IgD-negative memory B cell (primary cell): Measurements from ENCODE around the gene FREY1. TPM values are rescaled to one million over a fixed set of nuclear protein-coding genes. Genes with fewer than 3 reads are reported as not detected.

Experiments
- H3K27ac Mint-ChIP-seq, 3 donors: one replicate each; pipeline ENCODE4 v1.8.0; 2020 to 2022; ENCODE audit warnings: mild to moderate bottlenecking in 3 of 3, mixed read lengths in 3 of 3, moderate library complexity in 1 of 3
- H3K27me3 Mint-ChIP-seq: one replicate; pipeline ENCODE4 v1.8.0; 2021; ENCODE audit warnings: mixed read lengths
- H3K36me3 Mint-ChIP-seq: one replicate; pipeline ENCODE4 v1.8.0; 2020; ENCODE audit warnings: mild to moderate bottlenecking, mixed read lengths
- H3K4me1 Mint-ChIP-seq, 3 donors: one replicate each; pipeline ENCODE4 v1.8.0; 2020 to 2022; ENCODE audit warnings: mixed read lengths in 3 of 3, mild to moderate bottlenecking in 1 of 3
- H3K4me3 Mint-ChIP-seq, 4 donors: one replicate each; pipeline ENCODE4 v1.8.0; 2020 to 2022; ENCODE audit warnings: mild to moderate bottlenecking in 4 of 4, mixed read lengths in 4 of 4, moderate library complexity in 3 of 4
- H3K9me3 Mint-ChIP-seq, 3 donors: one replicate each; pipeline ENCODE4 v1.8.0; 2020 to 2021; ENCODE audit warnings: mixed read lengths in 3 of 3, mild to moderate bottlenecking in 1 of 3
- polyA plus RNA-seq: library from polyadenylated mRNA; unstranded; fragments of 300-500 nt; fragmentation: Illumina TruSeq; gene quantifications from one replicate; pipeline ENCODE4 v1.2.3, GENCODE V29; 2021

Gene FREY1
- polyA plus RNA-seq, 1 donor from 2014 or later, result not detected

- H3K9me3 Mint-ChIP-seq, result no peaks in the 10 kb centered on the region
- no peaks in the 10 kb centered on the region for H3K27me3 Mint-ChIP-seq
- peaks cover 25 to 54% (median 38%) of the 10 kb centered on the region in 3 donors for H3K4me1 Mint-ChIP-seq
- no peaks in the 10 kb centered on the region for H3K36me3 Mint-ChIP-seq
- H3K4me3 Mint-ChIP-seq, result peak overlapping the region; percentile 93 to 98 (median 96)
- peak overlapping the region; percentile 62 to 95 (median 93) for H3K27ac Mint-ChIP-seq
Measured at GRCh38 chr11:45924036-45924915, 17.2 kb upstream of the FREY1 start.

GRCh38 chr11:45922425-45923082, 15.5 kb upstream of the FREY1 start, which contains the start of gene LARGE2:
TSS of gene LARGE2 (plus strand) at chr11:45922656. CDS start at chr11:45922883, 227 bp downstream.
- no peaks in the 10 kb centered on the region for H3K9me3 Mint-ChIP-seq
- H3K4me3 Mint-ChIP-seq, result peak within 1 kb of the TSS; percentile 93 to 98 (median 96)
- H3K4me1 Mint-ChIP-seq, result peaks cover 33 to 50% (median 34%) of the 10 kb centered on the region in 3 donors
- peak within 1 kb of the TSS; percentile 88 to 97 (median 93) for H3K27ac Mint-ChIP-seq
- H3K36me3 Mint-ChIP-seq, result no peaks in the 10 kb centered on the region
- no peaks in the 10 kb centered on the region for H3K27me3 Mint-ChIP-seq

GRCh38 chr11:45921561-45922424, 14.7 kb upstream of the FREY1 start:
- Mint-ChIP-seq H3K36me3 (no peaks in the 10 kb centered on the region), H3K27me3 (no peaks in the 10 kb centered on the region), H3K9me3 (no peaks in the 10 kb centered on the region), H3K4me1 (peaks cover 28 to 48% (median 32%) of the 10 kb centered on the region in 3 donors), H3K4me3 (peak overlapping the region; percentile 77 to 93 (median 86)), H3K27ac (peak overlapping the region; percentile 67 to 91 (median 88))

- H3K4me3 Mint-ChIP-seq, result peak overlapping the region; percentile 77 to 99 (median 92)
- no peaks in the 10 kb centered on the region for H3K27me3 Mint-ChIP-seq
- peaks cover 4% of the 10 kb centered on the region for H3K36me3 Mint-ChIP-seq
- peak overlapping the region; percentile 70 to 91 (median 88) for H3K27ac Mint-ChIP-seq
- H3K9me3 Mint-ChIP-seq, result no peaks in the 10 kb centered on the region
- peaks cover 28 to 51% (median 34%) of the 10 kb centered on the region in 3 donors for H3K4me1 Mint-ChIP-seq
Measured at GRCh38 chr11:45920531-45921477, 13.7 kb upstream of the FREY1 start.

DNA sequence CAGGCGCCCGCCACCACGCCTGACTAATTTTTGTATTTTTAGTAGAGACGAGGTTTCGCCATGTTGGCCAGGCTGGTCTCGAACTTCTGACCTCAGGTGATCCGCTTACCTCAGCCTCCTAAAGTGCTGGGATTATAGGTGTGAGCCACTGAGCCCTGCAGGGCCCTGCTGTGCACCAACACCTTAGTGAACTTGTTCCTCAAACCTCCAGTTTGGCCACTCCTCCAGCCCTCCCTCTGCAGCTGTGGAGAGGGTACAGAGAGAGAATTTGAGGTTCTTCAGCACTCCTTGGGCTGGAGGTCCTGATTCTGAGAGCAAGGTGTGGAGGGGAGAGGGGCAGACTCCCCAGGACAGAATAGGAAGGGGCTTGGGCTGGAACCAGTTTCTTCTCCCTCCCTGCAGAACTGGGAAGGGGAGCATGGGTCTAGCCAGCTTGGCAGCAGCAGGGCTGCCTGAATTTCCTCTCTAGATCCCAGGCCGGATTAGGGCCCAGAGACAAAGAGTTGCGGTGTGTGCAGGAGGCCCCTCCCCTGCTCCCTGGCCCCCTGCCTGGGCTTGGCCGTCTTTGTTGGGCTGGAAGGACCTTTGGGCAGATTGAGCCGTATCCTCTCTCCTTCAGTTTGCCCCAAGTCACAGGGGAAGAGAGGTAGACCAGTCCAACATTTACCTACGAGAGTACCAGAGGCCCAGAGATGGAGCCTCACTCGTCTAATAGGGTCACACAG, 12.9 kb upstream of the FREY1 start:
- H3K9me3 Mint-ChIP-seq, result no peaks in the 10 kb centered on the region
- H3K4me1 Mint-ChIP-seq, result peaks cover 28 to 54% (median 33%) of the 10 kb centered on the region in 3 donors
- peaks cover 4% of the 10 kb centered on the region for H3K36me3 Mint-ChIP-seq
- H3K27me3 Mint-ChIP-seq, result no peaks in the 10 kb centered on the region
- peak overlapping the region; percentile 93 to 99 (median 96) for H3K4me3 Mint-ChIP-seq
- H3K27ac Mint-ChIP-seq, result peak overlapping the region; percentile 41 to 91 (median 76)

DNA sequence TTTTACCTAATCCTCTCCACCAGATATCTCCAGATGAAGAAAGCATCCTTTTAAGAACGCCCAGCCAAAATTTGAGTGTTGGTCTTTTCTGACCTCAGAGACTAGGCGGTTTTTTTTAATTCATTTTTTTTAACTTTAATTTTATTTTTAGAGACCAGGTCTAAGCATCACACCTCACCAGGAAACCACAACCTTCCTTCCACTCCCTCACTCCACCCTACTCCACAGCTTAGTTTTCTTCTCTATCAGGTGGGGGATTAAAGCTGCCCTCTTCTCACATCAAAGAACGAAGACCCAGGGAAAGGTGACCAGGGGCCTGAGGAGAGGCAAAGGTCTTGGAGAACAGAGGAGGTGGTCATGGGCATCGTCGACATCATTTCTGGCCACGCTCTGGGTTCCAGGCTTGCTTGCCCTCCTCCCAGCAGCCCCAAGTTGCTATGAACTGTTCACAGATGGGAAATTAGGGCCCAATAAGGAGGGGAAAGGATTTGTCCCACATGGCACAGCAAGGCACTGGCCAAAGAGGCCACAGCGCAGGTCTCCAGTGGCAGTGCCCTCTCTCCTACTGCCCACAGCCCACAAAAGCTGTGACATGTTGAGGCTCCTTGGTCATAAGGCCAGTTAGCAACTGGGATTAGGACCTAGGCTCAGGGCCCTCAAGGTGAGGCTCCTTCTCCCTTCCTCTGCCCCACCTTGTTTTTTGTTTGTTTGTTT, 12.0 kb upstream of the FREY1 start:
- Mint-ChIP-seq H3K4me1 (peaks cover 28 to 46% (median 31%) of the 10 kb centered on the region in 3 donors), H3K9me3 (no peaks in the 10 kb centered on the region), H3K27ac (peak overlapping the region; percentile 91 to 98 (median 98)), H3K27me3 (no peaks in the 10 kb centered on the region), H3K4me3 (peak overlapping the region; percentile 93 to 99 (median 96)), H3K36me3 (peaks cover 4% of the 10 kb centered on the region)

GRCh38 chr11:45918331-45918941, 11.4 kb upstream of the FREY1 start:
- H3K27ac Mint-ChIP-seq, result peak overlapping the region; percentile 91 to 98 (median 98)
- H3K9me3 Mint-ChIP-seq, result no peaks in the 10 kb centered on the region
- peaks cover 28 to 43% (median 28%) of the 10 kb centered on the region in 3 donors for H3K4me1 Mint-ChIP-seq

DNA sequence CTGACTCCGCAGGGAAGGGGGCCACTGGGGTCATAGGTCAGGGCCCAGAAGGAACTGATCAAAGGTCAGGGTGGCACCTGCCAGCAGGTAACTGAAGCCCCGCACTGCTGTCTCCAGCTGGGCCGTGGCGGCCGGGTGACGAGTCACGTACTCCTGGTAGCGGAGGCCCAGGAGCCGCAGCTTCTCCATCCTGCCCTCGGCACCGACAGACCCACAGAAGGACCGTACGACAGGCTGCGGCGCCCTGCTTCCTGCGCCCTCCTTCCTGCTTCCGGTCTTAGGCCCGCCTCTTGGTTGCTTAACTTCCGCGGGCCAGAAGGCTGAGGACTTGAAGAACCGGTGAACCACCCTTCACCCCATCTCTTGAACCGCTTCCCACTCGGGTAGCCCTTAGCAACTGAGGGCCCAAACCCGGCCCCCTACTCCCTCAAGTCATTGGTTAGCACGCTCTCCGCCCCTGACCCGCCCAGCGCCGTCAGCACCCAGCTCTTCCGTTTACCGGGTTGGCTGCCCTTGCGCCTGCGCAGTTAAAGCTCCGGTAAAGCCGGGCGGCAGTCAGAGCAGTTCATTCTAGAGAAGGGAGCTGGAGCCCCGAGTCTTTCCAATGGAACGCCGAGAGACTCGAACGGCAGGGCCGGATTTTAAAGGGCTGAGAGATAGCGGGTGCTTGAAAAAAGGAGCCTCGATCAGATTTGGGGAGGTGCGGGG, 10.7 kb upstream of the FREY1 start, which contains the start of gene PEX16:
PEX16 (minus strand) TSS at position 255 of the 708 bp plus-strand sequence; CDS start at position 189, 66 bp downstream.
- Mint-ChIP-seq H3K4me1 (peaks cover 26 to 41% (median 28%) of the 10 kb centered on the region in 3 donors), H3K27ac (peak within 1 kb of the TSS; percentile 91 to 98 (median 98)), H3K4me3 (peak within 1 kb of the TSS; percentile 93 to 99 (median 96)), H3K9me3 (no peaks in the 10 kb centered on the region), H3K36me3 (peaks cover 4% of the 10 kb centered on the region), H3K27me3 (no peaks in the 10 kb centered on the region)

More at GRCh38 chr11:45918331-45918941, 11.4 kb upstream of the FREY1 start:
- Mint-ChIP-seq H3K27me3 (no peaks in the 10 kb centered on the region), H3K36me3 (peaks cover 4% of the 10 kb centered on the region), H3K4me3 (peak overlapping the region; percentile 93 to 99 (median 96))

- H3K36me3 Mint-ChIP-seq, result peaks cover 4% of the 10 kb centered on the region
- peaks cover 26 to 41% (median 28%) of the 10 kb centered on the region in 3 donors for H3K4me1 Mint-ChIP-seq
- H3K27ac Mint-ChIP-seq, result peak overlapping the region; percentile 91 to 98 (median 98)
- no peaks in the 10 kb centered on the region for H3K27me3 Mint-ChIP-seq
- H3K4me3 Mint-ChIP-seq, result peak overlapping the region; percentile 93 to 99 (median 96)
- H3K9me3 Mint-ChIP-seq, result no peaks in the 10 kb centered on the region
Measured at GRCh38 chr11:45917286-45917622, 10.2 kb upstream of the FREY1 start.

GRCh38 chr11:45915446-45915845, 8.4 kb upstream of the FREY1 start:
- Mint-ChIP-seq H3K36me3 (peaks cover 4% of the 10 kb centered on the region), H3K4me3 (peak overlapping the region in 1 of 4 donors; percentile 61), H3K4me1 (peaks cover 17 to 31% (median 18%) of the 10 kb centered on the region in 3 donors), H3K9me3 (no peaks in the 10 kb centered on the region), H3K27ac (peak overlapping the region in 1 of 3 donors; percentile 73), H3K27me3 (no peaks in the 10 kb centered on the region)

DNA sequence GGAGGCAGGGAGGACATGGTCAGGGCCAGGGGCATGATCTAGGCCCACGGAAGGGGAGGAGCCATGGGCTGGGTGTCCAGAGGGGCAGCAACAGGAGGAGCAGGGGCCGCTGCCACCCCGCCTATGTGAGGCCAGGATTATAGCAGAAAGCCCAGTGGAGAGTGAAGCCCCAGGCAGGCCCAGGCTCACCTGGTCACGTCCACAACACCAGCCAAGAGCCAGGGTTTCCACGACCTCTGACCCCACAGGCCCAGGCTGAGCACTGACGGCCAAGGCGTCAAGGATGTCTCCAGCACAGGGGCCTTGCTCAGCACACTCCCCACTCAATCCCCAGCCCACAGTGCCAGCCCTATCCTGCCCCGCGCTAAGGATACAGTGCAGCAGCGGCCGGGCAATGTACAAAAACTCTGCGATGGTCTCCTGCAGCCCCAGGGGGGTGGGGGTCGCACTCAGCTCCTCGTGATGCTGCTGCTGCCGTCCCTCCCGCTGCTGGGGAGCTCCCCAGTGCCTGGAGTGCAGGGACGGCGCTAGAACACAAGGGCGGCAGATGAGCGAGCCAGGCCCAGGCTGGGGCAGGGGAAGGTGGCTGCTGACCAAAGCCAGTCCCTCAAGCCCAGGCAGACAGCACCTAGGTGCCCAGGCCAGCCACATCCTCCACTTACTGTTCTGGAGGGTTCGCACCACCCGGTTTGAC, 7.0 kb upstream of the FREY1 start:
- Mint-ChIP-seq H3K27ac (no peak overlapping the region), H3K27me3 (no peaks in the 10 kb centered on the region), H3K36me3 (peaks cover 4% of the 10 kb centered on the region), H3K9me3 (no peaks in the 10 kb centered on the region), H3K4me1 (peaks cover 5 to 19% (median 7%) of the 10 kb centered on the region in 3 donors), H3K4me3 (peak overlapping the region in 1 of 4 donors; percentile 61)
